ENCODE measurements around the gene DGAT2.
"Not testable (repeated sequence)": the region's sequence is repeated elsewhere in the genome, so short reads cannot be mapped to it uniquely, and the experiment has no call there.

DNA sequence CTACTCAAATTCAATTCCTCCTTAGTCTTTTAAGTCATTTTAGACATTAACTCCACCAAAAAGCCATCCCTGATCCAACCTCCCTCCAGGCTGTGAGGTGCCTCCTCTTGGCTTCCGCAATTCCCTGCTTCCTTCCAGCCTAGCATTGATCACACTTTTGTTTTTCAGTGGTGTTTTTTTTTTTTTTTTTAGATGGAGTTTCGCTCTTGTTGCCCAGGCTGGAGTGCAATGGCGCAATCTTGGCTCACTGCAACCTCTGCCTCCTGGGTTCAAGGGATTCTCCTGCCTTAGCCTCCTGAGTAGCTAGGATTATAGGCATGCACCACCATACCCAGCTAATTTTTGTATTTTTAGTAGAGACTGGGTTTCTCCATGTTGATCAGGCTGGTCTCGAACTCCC, 25.4 kb upstream of the DGAT2 start:
- TF ChIP-seq, protein P1, sequence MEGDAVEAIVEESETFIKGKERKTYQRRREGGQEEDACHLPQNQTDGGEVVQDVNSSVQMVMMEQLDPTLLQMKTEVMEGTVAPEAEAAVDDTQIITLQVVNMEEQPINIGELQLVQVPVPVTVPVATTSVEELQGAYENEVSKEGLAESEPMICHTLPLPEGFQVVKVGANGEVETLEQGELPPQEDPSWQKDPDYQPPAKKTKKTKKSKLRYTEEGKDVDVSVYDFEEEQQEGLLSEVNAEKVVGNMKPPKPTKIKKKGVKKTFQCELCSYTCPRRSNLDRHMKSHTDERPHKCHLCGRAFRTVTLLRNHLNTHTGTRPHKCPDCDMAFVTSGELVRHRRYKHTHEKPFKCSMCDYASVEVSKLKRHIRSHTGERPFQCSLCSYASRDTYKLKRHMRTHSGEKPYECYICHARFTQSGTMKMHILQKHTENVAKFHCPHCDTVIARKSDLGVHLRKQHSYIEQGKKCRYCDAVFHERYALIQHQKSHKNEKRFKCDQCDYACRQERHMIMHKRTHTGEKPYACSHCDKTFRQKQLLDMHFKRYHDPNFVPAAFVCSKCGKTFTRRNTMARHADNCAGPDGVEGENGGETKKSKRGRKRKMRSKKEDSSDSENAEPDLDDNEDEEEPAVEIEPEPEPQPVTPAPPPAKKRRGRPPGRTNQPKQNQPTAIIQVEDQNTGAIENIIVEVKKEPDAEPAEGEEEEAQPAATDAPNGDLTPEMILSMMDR (IDR thresholded peaks at IDR 0.05; ENCODE audit: low read length) = not testable (repeated sequence)
- not testable (repeated sequence) for TF ChIP-seq EZH2 (IDR thresholded peaks at IDR 0.05; ENCODE audit: borderline replicate concordance, low read length)

Measured in OCI-LY1 (cell line).